GOT3 (cell line): ENCODE measurements around the gene FERMT1.
"Not testable (repeated sequence)": the region's sequence is repeated elsewhere in the genome, so short reads cannot be mapped to it uniquely, and the experiment has no call there.

Source experiments
- DNase-seq: peaks from one replicate; lab custom pipeline; 2025; ENCODE audit warnings: mixed read lengths; lab: John Stamatoyannopoulos, UW

Gene FERMT1

GRCh38 chr20:6069669-6070068 is 53.2 kb downstream of the FERMT1 start:
- DNase-seq = no peak

GRCh38 chr20:6067763-6068318 is 55.0 kb downstream of the FERMT1 start:
- DNase-seq = no peak

GRCh38 chr20:6066582-6066981 is 56.2 kb downstream of the FERMT1 start:
- no peak for DNase-seq

GRCh38 chr20:6061544-6061943 is 61.3 kb downstream of the FERMT1 start:
- no peak for DNase-seq

GRCh38 chr20:6060213-6060612 is 62.6 kb downstream of the FERMT1 start:
- no peak for DNase-seq

- no peak for DNase-seq
Observed at GRCh38 chr20:6058684-6059295, 64.0 kb downstream of the FERMT1 start.

- no peak for DNase-seq
Observed at GRCh38 chr20:6057691-6058090, 65.1 kb downstream of the FERMT1 start.

GRCh38 chr20:6057139-6057538 is 65.7 kb downstream of the FERMT1 start:
- DNase-seq = no peak

- DNase-seq = no peak
Observed at GRCh38 chr20:6055981-6056569, 66.8 kb downstream of the FERMT1 start.

- no peak for DNase-seq
Observed at GRCh38 chr20:6055161-6055783, 67.6 kb downstream of the FERMT1 start.

- DNase-seq = not testable (repeated sequence)
Observed at GRCh38 chr20:6054689-6055051, 68.2 kb downstream of the FERMT1 start.

- no peak for DNase-seq
Observed at GRCh38 chr20:6053776-6054688, 68.8 kb downstream of the FERMT1 start, which contains the start of gene LRRN4. LRRN4 (minus strand) TSS chr20:6054060; CDS start chr20:6052799, 1,261 bp downstream.

GRCh38 chr20:6053064-6053775 is 69.6 kb downstream of the FERMT1 start:
- no peak for DNase-seq

- DNase-seq = no peak
Observed at GRCh38 chr20:6051505-6051904, 71.3 kb downstream of the FERMT1 start.

GRCh38 chr20:6048391-6048790 is 74.4 kb downstream of the FERMT1 start:
- DNase-seq = no peak

- DNase-seq = no peak
Observed at GRCh38 chr20:6046432-6046831, 76.4 kb downstream of the FERMT1 start.

GRCh38 chr20:6045566-6045965 is 77.3 kb downstream of the FERMT1 start:
- no peak for DNase-seq

GRCh38 chr20:6044115-6044514 is 78.7 kb downstream of the FERMT1 start:
- DNase-seq = no peak

GRCh38 chr20:6041808-6042265 is 81.0 kb downstream of the FERMT1 start:
- no peak for DNase-seq

GRCh38 chr20:6040958-6041807 is 81.6 kb downstream of the FERMT1 start:
- no peak for DNase-seq
